ENCODE data around the gene SHBG. TPM values are rescaled to one million over a fixed set of nuclear protein-coding genes. Genes with fewer than 3 reads are reported as not detected.

The SHBG gene
- total and polyA plus RNA-seq, 2 of the 8 experiments (the other 6 are each of a cell fraction or from before 2014, with no cell fraction given): 1.1 to 1.2 TPM

DNA sequence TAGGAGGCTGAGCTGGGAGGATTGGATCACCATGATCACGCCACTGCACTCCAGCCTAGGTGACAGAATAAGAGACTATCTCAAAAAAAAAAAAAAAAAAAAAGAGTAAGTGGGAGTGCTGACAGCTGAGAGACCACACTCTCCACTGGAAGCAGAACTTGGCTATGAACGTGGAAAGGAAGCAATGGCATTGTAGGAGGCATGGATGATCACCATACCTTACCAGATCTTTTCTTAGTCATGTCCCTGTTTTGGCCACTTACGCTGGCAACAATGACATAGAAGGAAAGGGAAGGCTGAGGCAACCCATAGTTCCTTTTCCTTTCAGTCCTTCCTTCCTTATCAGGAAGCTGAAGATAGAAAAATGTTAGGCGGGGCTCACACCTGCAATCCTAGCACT lies 17.1 kb downstream of the SHBG start:
- Histone ChIP-seq H2BK15ac (ENCODE audit: low read length) (no peak overlapping the region), H4K91ac (replicated peaks; ENCODE audit: insufficient read length, low read length) (no peak overlapping the region), H2BK120ac (replicated peaks; ENCODE audit: low read depth, low read length) (no peak overlapping the region), H3K27me3 (replicated peaks in 1 of 4; ENCODE audit: control insufficient read depth in 3 of 4, extremely low read depth in 1 of 4, insufficient read depth in 3 of 4, low read length in 3 of 4) (peaks cover 0 to 4% (median 2%) of the 10 kb centered on the region in 4 experiments; a peak in 3 of 7 replicates), H3K14ac (ENCODE audit: insufficient read length) (no peak overlapping the region), H3K27ac (ENCODE audit: low read depth, low read length) (no peak overlapping the region), H3K9me3 (ENCODE audit: insufficient read depth in 2 of 2, low read depth in 1 of 2, low read length in 1 of 2) (no peaks in the 10 kb centered on the region), H3K23me2 (ENCODE audit: low read depth, low read length) (peaks cover 14% of the 10 kb centered on the region), H4K8ac (ENCODE audit: extremely low read depth, insufficient read depth, low read length) (no peak overlapping the region), H3K36me3 (ENCODE audit: control insufficient read depth in 2 of 4, insufficient read depth in 4 of 4, low read length in 3 of 4) (no peaks in the 10 kb centered on the region), H3K18ac (ENCODE audit: extremely low read depth, low read length) (no peak overlapping the region), H3K56ac (replicated peaks; ENCODE audit: insufficient read length, low read depth, low read length) (no peak overlapping the region), H3K4me2 (ENCODE audit: insufficient read depth in 1 of 2, low read depth in 2 of 2, low read length in 2 of 2) (no peak overlapping the region), H3K4me3 (ENCODE audit: extremely low read depth in 1 of 4, insufficient read depth in 2 of 4, low read depth in 3 of 4, low read length in 4 of 4) (no peak overlapping the region), H4K5ac (ENCODE audit: insufficient read length, low read depth, low read length) (no peak overlapping the region), H2AFZ (ENCODE audit: low read length) (no peak overlapping the region; the same call in 1 of the 2 replicates), H4K20me1 (replicated peaks in 1 of 2; ENCODE audit: control insufficient read depth in 1 of 2, insufficient read depth in 2 of 2, low read length in 2 of 2) (peaks cover 0 to 1% of the 10 kb centered on the region in 2 experiments), H3K4ac (replicated peaks; ENCODE audit: insufficient read length, low read depth, low read length) (no peak overlapping the region), H2BK20ac (ENCODE audit: low read length) (no peak overlapping the region), H2AK5ac (ENCODE audit: low read depth, low read length) (no peak overlapping the region), H3K4me1 (replicated peaks in 1 of 4; ENCODE audit: control insufficient read depth in 3 of 4, insufficient read depth in 4 of 4, low read length in 3 of 4) (peaks cover 0 to 7% (median 5%) of the 10 kb centered on the region in 4 experiments; a peak in 5 of 7 replicates), H3K79me1 (ENCODE audit: low read depth, low read length) (no peaks in the 10 kb centered on the region), H2BK5ac (ENCODE audit: low read depth, low read length) (no peak overlapping the region), H2BK12ac (ENCODE audit: low read depth, low read length) (no peak overlapping the region), H3K9ac (replicated peaks in 1 of 4; ENCODE audit: extremely low read depth in 1 of 4, low read depth in 3 of 4, low read length in 3 of 4) (no peak overlapping the region), H3K23ac (ENCODE audit: insufficient read length) (no peak overlapping the region), H3K79me2 (ENCODE audit: control insufficient read depth in 1 of 2, insufficient read depth in 2 of 2, low read length in 2 of 2) (no peaks in the 10 kb centered on the region)
- DNase-seq (ENCODE audit: low read depth in 1 of 2, low spot score in 2 of 2) (no peak), FAIRE-seq (no peak)
- 98% methylated on average over 4 of the region's 4 CpGs; no CpG with 5 or more reads in 1 of the 2 experiments for WGBS, 2 experiments (ENCODE audit: extremely low coverage in 1 of 2, insufficient coverage in 1 of 2, insufficient read length in 1 of 2, insufficient replicate concordance in 2 of 2, low coverage in 1 of 2, low lambda C conversion rate in 2 of 2, missing lambda C conversion rate in 1 of 2)
- ChIA-PET CTCF (ENCODE audit: partially characterized antibody) (interaction anchor here (0.5 to 18.2 kb wide), 7 partner anchors 14 to 473 kb away, joined by 3 to 211 read pairs (median 6); partner anchors contain the start of genes SAT2, SHBG, TP53 and WRAP53), POLR2A (ENCODE audit: partially characterized antibody) (interaction anchor here (58.0 to 79.4 kb wide), 2 partner anchors 7 to 20 kb away, joined by 2272 read pairs; partner anchors contain the start of genes ATP1B2, FXR2, SAT2 and SHBG)
- TF ChIP-seq NRF1 (IDR thresholded peaks at IDR 0.05; ENCODE audit: low read depth, low read length) (no peak), KDM1A (IDR thresholded peaks at IDR 0.05; ENCODE audit: borderline replicate concordance, low read length) (no peak), BRCA1 (IDR thresholded peaks at IDR 0.05; ENCODE audit: low read depth, low read length) (no peak), NANOG (IDR thresholded peaks at IDR 0.05; ENCODE audit: insufficient read depth, low read depth, low read length, poor library complexity, severe bottlenecking) (no peak), CBX8 (IDR thresholded peaks at IDR 0.05; ENCODE audit: borderline replicate concordance, low read depth, low read length) (no peak), ATF3 (IDR thresholded peaks at IDR 0.05; ENCODE audit: insufficient read depth, low read depth, low read length) (no peak), RFX5 (IDR thresholded peaks at IDR 0.05; ENCODE audit: borderline replicate concordance, low read depth, low read length) (no peak), YY1 (IDR thresholded peaks at IDR 0.05; ENCODE audit: low read depth, low read length) (no peak), TEAD4 (IDR thresholded peaks at IDR 0.05; ENCODE audit: low read depth, low read length) (no peak), EGR1 (IDR thresholded peaks at IDR 0.05; ENCODE audit: borderline replicate concordance, low read depth, low read length) (no peak), GTF2F1 (IDR thresholded peaks at IDR 0.05; ENCODE audit: borderline replicate concordance, low read depth, low read length) (no peak), POLR2A (IDR thresholded peaks at IDR 0.05; ENCODE audit: control extremely low read depth in 1 of 2, low read depth in 2 of 2, low read length in 2 of 2) (no peak), SIX5 (IDR thresholded peaks at IDR 0.05; ENCODE audit: low read depth, low read length) (no peak)
- TF ChIP-seq, protein P1, sequence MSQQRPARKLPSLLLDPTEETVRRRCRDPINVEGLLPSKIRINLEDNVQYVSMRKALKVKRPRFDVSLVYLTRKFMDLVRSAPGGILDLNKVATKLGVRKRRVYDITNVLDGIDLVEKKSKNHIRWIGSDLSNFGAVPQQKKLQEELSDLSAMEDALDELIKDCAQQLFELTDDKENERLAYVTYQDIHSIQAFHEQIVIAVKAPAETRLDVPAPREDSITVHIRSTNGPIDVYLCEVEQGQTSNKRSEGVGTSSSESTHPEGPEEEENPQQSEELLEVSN (IDR thresholded peaks at IDR 0.05): no peak
